Activated T-helper 17 cell treated with anti-CD3 and anti-CD28 coated beads, Interleukin-2, amount 50 U/mL, for 72 hours (primary cell): ENCODE results near the gene GZMM. TPM values are rescaled to one million over a fixed set of nuclear protein-coding genes. Genes with fewer than 3 reads are reported as not detected.
A peak's percentile ranks its signal among the peaks of the same experiment; 100 is the strongest.

ENCODE experiments used
- ATAC-seq: fragments of 150-1000 bp; cut with Tn5 transposase; replicated peaks from 2 replicates; pipeline ENCODE4 v1.10.0; 2021; ENCODE audit warnings: mild to moderate bottlenecking, moderate library complexity
- H3K27ac Mint-ChIP-seq: one replicate; pipeline ENCODE4 v1.8.0; 2022; ENCODE audit warnings: mixed read lengths
- H3K27me3 Mint-ChIP-seq: one replicate; pipeline ENCODE4 v1.8.0; 2022; ENCODE audit warnings: mixed read lengths
- H3K36me3 Mint-ChIP-seq: one replicate; pipeline ENCODE4 v1.8.0; 2022; ENCODE audit warnings: low read depth, mild to moderate bottlenecking, mixed read lengths
- H3K4me1 Mint-ChIP-seq: one replicate; pipeline ENCODE4 v1.8.0; 2022; ENCODE audit warnings: mixed read lengths
- H3K4me3 Mint-ChIP-seq: one replicate; pipeline ENCODE4 v1.8.0; 2022; ENCODE audit warnings: mild to moderate bottlenecking, mixed read lengths
- H3K9me3 Mint-ChIP-seq: one replicate; pipeline ENCODE4 v1.8.0; 2022; ENCODE audit warnings: mixed read lengths
- total RNA-seq, 2 donors: library from RNA; stranded (reverse); gene quantifications; one replicate each; pipeline ENCODE4 v1.2.3, GENCODE V29; 2022

Gene GZMM
- total RNA-seq, 2 donors from 2014 or later: 30.5 to 31.3 TPM

DNA sequence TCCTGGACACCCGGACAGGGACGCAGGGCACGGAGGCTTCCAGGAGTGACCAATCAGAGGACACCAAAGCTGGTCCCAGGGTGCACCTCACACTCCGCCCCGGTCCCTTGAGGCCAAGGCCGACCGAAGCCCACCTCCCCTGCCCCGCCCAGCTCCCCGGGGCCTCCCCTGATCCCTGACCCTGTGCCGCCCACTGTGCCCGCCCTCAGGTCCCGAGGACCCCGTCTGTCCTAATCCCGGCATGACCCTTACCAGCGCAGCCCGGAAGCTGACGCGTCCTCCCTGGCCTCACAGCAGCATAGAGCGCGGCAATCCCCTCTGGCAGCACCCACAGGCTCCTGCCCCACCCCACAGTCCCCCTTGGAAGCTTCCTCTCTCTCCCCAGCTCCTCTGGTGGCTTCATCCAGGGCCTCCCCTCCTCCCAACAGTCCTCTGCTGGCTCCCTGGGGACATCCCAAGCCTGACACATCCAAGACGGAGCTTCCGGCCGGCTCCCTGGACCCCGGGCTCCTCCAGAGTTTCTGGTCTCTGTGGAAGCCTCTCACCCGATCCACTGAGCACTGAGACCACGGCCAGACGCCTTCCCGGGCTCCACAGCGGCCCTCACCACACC lies 19.7 kb upstream of the GZMM start:
- Mint-ChIP-seq H3K36me3 (no peaks in the 10 kb centered on the region), H3K27ac (no peak overlapping the region), H3K4me1 (no peaks in the 10 kb centered on the region), H3K4me3 (no peak overlapping the region), H3K27me3 (peaks cover 3% of the 10 kb centered on the region), H3K9me3 (no peaks in the 10 kb centered on the region)
- no peak for ATAC-seq

DNA sequence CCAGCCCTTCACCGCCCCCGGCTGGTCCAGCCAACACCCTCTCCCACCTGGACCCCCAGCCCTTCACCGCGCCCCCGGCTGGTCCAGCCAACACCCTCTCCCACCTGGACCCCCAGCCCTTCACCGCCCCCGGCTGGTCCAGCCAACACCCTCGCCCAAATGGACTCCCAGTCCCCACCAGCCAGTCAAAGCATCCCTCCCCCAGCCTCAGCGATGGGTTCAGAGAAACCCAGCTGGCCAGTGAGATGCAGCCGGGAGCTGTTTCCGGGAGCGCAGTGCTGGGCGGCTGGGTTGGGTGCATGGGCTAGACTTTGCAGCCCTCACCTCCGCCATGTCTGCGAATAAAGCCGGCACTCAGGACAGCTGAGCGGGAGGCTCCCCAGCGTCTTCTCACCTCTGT lies 18.8 kb upstream of the GZMM start:
- H3K4me3 Mint-ChIP-seq: no peak overlapping the region
- H3K27ac Mint-ChIP-seq: no peak overlapping the region
- peaks cover 3% of the 10 kb centered on the region for H3K27me3 Mint-ChIP-seq
- ATAC-seq: no peak
- H3K9me3 Mint-ChIP-seq: no peaks in the 10 kb centered on the region
- H3K4me1 Mint-ChIP-seq: no peaks in the 10 kb centered on the region
- no peaks in the 10 kb centered on the region for H3K36me3 Mint-ChIP-seq

DNA sequence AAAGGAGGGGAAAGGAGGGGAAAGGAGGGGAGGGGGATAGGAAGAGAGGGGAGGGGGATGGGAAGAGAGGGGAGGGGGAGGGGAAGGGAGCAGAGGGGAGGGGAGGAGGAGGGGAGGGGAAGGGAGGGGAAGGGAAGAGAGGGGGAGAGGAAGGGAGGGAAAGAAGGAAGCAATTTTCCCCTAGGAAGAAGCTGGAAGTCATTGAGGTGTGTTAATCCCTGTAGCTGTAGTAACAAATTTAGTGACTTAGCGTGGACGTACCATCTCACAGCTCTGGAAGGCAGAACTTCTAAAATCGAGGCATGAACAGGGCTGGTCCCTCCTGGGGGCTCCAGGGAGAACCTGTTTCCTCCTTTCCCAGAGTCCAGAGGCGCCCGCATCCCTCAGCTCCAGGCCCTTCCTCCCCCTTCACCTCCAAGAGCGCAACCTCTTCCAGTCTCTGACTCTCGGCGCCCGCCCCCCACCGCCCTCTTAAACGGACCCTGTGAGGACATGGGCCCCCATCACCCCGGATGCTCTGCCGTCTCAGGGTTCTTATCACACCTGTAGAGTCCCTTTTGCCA lies 17.9 kb upstream of the GZMM start:
- no peaks in the 10 kb centered on the region for H3K4me1 Mint-ChIP-seq
- H3K27me3 Mint-ChIP-seq: peaks cover 3% of the 10 kb centered on the region
- H3K9me3 Mint-ChIP-seq: no peaks in the 10 kb centered on the region
- no peak overlapping the region for H3K27ac Mint-ChIP-seq
- ATAC-seq: no peak
- H3K4me3 Mint-ChIP-seq: no peak overlapping the region
- H3K36me3 Mint-ChIP-seq: no peaks in the 10 kb centered on the region

DNA sequence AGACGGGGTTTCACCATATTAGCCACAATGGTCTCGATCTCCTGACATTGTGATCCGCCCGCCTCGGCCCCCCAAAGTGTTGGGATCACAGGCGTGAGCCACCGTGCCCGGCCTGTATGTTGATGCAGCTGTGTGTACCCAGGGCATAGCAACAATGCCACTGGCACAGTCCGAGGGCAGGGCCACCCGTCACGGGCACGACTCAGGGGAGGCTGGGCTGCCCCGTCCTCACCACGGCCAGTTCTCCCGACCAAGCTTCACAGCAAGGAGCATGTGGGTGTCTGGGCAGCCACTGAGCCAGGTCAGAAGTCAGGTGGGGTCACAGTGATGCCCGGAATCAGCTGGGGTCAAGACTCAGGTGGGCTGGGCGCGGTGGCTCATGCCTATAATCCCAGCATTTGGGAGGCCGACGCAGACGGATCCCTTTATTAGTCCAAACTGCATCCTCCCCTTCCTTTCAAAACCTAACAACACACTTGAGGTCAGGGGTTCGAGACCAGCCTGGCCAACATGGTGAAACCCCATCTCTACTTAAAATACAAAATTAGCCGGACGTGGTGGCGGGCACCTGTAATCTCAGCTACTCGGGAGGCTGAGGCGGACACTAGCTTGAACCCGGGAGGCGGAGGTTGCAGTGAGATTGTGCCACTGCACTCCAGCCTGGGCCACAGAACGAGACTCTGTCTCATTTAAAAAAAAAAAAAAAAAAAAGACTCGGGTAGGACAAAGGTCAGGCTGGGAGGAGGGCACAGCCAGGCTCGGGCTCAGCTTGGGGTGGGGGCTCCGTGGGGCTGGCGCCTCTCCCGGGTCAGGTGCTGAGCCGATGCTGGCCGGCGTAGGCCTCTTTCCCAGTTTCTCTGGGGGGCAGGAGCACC lies 13.5 kb upstream of the GZMM start:
- Mint-ChIP-seq H3K4me3 (peak overlapping the region; percentile 63), H3K27ac (no peak overlapping the region), H3K9me3 (no peaks in the 10 kb centered on the region), H3K36me3 (no peaks in the 10 kb centered on the region), H3K27me3 (peaks cover 3% of the 10 kb centered on the region), H3K4me1 (no peaks in the 10 kb centered on the region)
- ATAC-seq: no peak

DNA sequence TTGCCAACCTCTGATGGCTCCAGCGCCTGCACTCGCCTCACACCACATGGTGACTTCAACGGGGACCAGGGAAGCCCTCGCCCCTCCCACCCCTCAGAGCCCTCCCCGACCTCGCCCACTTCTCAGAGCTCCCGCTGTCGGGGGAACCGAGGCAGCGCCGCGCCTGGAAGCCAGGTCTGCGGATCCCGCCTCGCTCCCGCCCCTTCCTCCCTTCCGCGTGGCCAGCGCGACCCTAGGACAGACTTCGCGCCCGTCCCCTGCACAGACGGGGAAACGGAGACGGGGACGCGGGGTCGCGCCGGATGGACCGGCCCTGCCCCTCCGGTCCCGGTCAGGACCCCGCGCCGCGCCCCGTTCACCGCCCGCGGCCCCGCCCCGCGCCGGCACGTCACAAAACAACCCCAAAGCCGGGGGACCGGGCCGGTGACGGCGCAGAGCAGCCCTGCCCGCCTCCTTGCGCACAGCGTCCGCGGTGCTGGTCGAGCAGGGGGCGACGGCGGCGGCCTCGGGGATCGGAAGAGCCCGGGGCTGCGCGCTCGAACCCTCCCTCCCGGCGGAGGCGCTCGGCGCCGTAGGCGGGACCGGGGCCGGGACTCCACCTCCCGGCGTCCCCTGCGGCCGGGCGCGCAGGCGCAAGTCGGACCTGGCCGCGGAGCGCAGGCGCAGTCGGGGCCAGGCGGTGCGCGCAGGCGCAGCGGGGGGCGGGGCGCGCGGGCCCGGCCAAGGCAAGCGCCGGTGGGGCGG lies 12.7 kb upstream of the GZMM start:
- no peaks in the 10 kb centered on the region for H3K9me3 Mint-ChIP-seq
- H3K27me3 Mint-ChIP-seq: peaks cover 3% of the 10 kb centered on the region

DNA sequence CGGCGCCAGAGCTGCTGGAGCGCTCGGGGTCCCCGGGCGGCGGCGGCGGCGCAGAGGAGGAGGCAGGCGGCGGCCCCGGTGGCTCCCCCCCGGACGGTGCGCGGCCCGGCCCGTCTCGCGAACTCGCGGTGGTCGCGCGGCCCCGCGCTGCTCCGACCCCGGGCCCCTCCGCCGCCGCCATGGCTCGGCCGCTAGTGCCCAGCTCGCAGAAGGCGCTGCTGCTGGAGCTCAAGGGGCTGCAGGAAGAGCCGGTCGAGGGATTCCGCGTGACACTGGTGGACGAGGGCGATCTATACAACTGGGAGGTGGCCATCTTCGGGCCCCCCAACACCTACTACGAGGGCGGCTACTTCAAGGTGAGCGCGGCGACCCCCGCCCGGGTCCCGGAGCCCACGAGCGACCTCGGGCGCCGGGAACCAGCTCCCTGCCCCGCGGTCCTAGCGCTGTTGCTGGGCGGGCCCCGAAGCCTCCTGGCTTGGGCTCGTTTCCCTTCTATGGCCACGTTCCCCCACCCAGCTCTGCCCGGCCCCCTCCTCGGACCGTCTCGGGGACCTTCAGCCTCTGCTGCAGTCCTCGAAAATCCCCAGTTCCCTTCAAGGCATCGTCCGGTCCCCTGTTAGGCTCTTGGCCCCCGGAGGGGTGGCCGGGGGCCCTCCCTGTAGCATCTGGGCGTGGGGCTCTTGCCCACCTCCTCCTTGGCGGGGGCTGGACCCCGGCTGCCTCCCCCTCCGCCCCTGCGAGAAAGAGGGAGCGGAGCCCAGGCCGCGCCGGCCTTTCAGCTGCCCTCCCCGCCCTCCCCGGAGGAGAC lies 11.9 kb upstream of the GZMM start, which contains the start of gene CDC34:
Gene CDC34, plus strand, starts transcription at position 8 of the 808 bp plus-strand sequence. Its CDS starts 172 bp downstream, at position 180.
- no peaks in the 10 kb centered on the region for H3K9me3 Mint-ChIP-seq
- no peaks in the 10 kb centered on the region for H3K36me3 Mint-ChIP-seq
- H3K4me3 Mint-ChIP-seq: peak within 1 kb of the TSS; percentile 86
- no peaks in the 10 kb centered on the region for H3K4me1 Mint-ChIP-seq
- no peaks in the 10 kb centered on the region for H3K27me3 Mint-ChIP-seq
- peak within 1 kb of the TSS; percentile 85 for H3K27ac Mint-ChIP-seq
- peak; percentile 31 for ATAC-seq

More for the DNA sequence above, 12.7 kb upstream of the GZMM start:
- ATAC-seq: peak; percentile 77
- Mint-ChIP-seq H3K36me3 (no peaks in the 10 kb centered on the region), H3K4me1 (no peaks in the 10 kb centered on the region), H3K27ac (no peak overlapping the region), H3K4me3 (peak overlapping the region; percentile 86)

DNA sequence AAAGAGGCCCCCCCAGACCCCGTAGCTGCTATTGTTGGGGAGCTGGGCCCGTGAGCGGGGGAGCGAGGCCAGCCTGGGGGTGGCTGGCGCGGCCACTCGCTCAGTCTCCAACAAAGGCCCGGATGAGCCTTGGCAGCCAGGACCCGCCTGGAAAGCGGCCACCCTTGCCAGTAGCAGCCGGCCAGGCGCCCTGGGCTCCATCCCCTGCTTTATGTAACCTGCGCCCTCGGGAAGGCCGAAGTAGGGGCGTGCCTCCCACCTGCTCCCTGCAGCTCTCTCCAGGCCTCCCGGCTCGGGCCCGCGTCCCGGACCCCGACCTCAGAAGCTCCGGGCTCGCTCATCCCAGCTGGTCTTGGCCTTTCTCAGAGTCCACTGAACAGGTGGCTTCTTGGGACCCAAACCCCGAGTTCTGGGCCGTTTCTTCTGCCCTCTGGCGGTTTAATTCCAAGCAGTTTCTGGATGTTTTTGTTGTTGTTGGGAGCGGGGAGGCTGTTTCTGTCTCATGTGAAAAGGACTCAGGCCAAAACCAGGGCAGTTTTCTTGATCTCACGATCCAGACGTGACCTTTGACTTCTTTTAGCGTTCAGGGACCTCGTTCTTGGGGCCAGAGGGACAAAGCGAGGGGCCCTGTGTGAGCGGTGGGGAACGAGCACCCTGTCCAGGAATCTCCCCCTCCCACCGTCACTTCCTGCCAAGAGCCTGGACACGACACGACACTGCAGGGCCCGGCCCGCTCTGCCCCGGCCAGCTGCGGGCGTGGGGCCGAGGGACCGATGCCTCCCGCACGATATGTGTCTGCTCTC lies 11.1 kb upstream of the GZMM start:
- H3K27ac Mint-ChIP-seq: peak overlapping the region; percentile 85
- peak; percentile 31 for ATAC-seq
- H3K4me1 Mint-ChIP-seq: no peaks in the 10 kb centered on the region
- H3K36me3 Mint-ChIP-seq: peaks cover 2% of the 10 kb centered on the region
- H3K4me3 Mint-ChIP-seq: peak overlapping the region; percentile 86
- no peaks in the 10 kb centered on the region for H3K9me3 Mint-ChIP-seq
- no peaks in the 10 kb centered on the region for H3K27me3 Mint-ChIP-seq

DNA sequence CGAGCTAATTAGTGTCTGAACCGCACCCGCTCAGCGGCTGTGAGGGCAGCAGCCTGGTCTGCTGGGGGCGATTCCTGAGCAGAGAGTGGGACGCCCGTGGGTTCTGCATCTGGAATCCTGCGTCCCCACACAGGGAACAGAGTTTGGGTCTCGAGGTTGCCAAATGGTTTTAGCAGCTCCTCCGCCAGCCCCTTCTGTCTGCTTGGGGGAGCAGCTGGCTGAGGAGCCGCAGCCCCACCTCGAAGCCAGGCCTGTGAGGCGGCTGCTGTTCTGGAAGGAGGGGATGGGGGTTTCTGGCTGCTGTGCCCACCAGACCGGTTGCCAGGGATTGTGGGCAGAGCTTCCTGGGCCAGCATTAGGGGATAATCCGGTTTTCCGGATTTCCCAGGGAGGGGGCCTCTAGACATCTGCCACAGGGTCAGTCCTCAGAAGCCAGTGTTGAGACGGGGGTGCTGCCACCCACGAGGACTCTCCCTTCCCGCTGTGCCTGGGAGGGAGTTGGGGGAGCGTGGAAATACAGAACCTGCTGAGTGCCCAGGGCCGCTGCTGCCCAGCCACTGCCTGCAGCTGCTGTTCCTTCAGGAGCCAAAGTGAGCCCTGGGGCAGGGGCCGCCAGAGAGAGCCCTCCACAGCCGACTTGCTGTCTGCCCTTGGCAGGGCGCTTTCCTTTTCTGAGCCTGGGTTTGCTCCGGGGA lies 10.3 kb upstream of the GZMM start:
- H3K9me3 Mint-ChIP-seq: no peaks in the 10 kb centered on the region
- peak overlapping the region; percentile 86 for H3K4me3 Mint-ChIP-seq
- no peaks in the 10 kb centered on the region for H3K27me3 Mint-ChIP-seq
- peaks cover 9% of the 10 kb centered on the region for H3K36me3 Mint-ChIP-seq
- H3K4me1 Mint-ChIP-seq: peaks cover 4% of the 10 kb centered on the region
- H3K27ac Mint-ChIP-seq: peak overlapping the region; percentile 85
- ATAC-seq: no peak

DNA sequence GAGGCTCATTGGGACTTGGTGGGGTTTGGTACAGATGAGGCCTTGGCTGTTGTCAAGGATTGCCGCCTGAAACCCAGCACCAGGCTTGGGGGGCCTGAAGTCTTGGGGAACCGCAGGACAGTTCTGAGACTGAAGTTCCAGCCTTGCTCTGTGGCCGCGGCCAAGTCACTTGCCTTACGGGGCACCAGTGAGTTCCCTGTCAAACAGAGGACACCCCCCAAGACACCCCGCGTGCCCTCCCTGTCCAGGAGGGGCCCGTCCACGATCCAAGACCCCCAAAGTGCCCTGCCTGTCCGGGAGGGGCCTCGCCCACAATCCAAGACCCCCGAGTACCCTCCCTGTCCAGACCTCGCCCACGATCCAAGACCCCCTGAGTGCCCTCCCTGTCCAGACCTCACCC lies 9.8 kb upstream of the GZMM start:
- ATAC-seq: no peak
- Mint-ChIP-seq H3K27ac (no peak overlapping the region), H3K9me3 (no peaks in the 10 kb centered on the region), H3K4me3 (peak overlapping the region; percentile 86), H3K4me1 (peaks cover 4% of the 10 kb centered on the region), H3K36me3 (peaks cover 15% of the 10 kb centered on the region), H3K27me3 (no peaks in the 10 kb centered on the region)

DNA sequence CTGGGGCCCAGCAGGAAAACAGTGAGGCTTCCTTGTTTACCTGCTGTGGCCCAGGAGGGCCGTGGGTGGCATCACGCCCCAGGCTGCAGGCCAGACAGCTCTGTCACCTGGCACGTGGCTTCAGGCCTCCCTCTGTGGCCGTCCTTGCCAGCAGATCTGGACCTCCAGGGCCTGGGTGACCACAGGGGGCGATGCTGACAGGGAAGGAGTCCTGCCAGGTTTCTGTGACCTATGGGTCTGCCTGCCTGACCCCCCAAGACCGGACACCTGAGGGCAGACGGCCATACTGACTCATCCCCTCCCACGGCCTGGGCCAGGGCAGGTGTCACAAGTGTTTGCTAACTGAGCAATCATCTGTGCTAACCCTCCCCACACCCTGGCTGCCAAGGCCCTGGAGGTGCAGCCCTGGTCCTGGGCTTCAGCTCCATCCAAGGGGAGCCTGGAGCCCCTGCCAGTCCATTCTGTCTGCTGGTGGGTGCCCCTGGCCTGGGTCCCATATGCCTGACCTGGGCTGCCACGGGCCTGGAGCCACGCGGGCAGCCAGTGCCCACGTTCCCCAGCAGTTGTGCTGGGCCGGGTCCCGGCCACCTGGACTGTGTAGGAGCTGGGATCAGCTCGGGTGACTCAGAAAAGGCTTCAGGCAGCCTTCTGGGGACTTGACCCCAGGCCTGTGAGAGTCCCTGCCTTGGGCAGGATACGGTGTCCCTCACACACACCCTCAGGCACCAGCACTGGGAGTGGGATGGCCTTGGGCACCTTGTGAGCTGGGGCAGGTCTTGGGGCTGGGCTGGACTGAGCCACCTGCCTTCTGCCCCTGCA lies 8.6 kb upstream of the GZMM start:
- Mint-ChIP-seq H3K4me1 (peaks cover 4% of the 10 kb centered on the region), H3K27ac (no peak overlapping the region), H3K4me3 (peak overlapping the region; percentile 39), H3K36me3 (peaks cover 21% of the 10 kb centered on the region), H3K27me3 (no peaks in the 10 kb centered on the region), H3K9me3 (no peaks in the 10 kb centered on the region)
- ATAC-seq: no peak

DNA sequence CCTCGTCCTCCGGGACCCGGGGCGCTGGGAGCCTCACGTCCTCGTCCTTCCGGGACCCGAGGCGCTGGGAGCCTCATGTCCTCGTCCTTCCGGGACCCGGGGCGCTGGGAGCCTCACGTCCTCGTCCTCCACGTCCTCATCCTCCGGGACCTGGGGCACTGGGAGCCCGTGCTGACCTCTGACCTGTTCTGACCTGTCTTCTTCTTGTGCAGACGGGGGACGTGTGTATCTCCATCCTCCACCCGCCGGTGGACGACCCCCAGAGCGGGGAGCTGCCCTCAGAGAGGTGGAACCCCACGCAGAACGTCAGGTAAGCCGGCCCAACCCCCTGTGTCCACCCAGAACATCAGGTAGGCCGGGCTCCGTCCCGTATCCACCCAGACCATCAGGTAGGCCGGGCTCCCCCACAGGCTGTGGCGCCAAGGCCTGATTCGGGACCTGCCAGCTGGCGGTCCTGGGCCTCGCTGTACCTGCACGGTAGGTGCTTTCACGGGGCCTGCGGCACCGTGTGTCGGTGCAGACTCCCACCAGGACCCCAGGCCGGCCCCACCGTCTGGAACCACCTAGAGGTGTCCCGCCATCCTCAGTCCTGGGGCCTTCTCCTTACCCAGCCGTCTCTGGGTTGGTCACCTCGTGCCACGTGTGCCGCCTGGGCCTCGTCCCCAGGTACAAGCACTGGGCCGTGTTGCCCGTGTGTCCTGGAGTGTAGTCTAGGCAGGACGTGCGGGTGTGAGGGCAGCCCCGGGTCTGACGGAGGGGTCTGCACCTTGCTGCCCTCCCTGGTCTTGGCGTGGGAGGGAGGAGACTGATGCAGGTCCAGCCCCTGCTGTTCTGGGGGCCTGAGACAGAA lies 7.6 kb upstream of the GZMM start:
- H3K36me3 Mint-ChIP-seq: peaks cover 21% of the 10 kb centered on the region
- H3K9me3 Mint-ChIP-seq: no peaks in the 10 kb centered on the region
- H3K4me1 Mint-ChIP-seq: peaks cover 4% of the 10 kb centered on the region

More for the DNA sequence above, 7.6 kb upstream of the GZMM start:
- Mint-ChIP-seq H3K27ac (no peak overlapping the region), H3K27me3 (no peaks in the 10 kb centered on the region), H3K4me3 (no peak overlapping the region)
- ATAC-seq: no peak
